Stimulated activated CD4-positive, alpha-beta T cell treated with anti-CD3 and anti-CD28 coated beads, Interleukin-15, amount 100 ng/mL, for 1 hour (primary cell): ENCODE measurements around the gene ASTL.
"Not testable (repeated sequence)": the region's sequence is repeated elsewhere in the genome, so short reads cannot be mapped to it uniquely, and the experiment has no call there.

ENCODE experiments used
- DNase-seq, 2 donors: peaks; one replicate each; pipeline ENCODE4 v3.0.0-alpha.2; 2020; ENCODE audit warnings: low read depth in 1 of 2, low spot score in 1 of 2

The ASTL gene

GRCh38 chr2:96146153-96146880, 8.0 kb upstream of the ASTL start:
- peak; percentile 74 to 80 for DNase-seq

DNA sequence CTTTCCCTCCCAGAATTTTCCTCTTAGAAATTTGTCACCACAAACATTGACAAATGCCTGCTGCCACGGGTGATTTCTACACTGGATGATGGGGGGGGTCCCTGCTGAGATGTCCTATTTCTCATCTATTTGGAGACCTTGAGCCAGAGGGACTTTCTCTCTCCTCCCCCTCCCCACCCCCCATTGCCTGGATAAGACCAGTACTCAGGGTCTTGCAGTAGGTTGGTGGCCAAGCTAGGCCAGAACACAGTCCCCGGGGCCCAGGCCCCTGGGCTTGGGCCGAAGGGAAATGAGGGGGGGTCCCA, 7.5 kb upstream of the ASTL start:
- DNase-seq = no peak

DNA sequence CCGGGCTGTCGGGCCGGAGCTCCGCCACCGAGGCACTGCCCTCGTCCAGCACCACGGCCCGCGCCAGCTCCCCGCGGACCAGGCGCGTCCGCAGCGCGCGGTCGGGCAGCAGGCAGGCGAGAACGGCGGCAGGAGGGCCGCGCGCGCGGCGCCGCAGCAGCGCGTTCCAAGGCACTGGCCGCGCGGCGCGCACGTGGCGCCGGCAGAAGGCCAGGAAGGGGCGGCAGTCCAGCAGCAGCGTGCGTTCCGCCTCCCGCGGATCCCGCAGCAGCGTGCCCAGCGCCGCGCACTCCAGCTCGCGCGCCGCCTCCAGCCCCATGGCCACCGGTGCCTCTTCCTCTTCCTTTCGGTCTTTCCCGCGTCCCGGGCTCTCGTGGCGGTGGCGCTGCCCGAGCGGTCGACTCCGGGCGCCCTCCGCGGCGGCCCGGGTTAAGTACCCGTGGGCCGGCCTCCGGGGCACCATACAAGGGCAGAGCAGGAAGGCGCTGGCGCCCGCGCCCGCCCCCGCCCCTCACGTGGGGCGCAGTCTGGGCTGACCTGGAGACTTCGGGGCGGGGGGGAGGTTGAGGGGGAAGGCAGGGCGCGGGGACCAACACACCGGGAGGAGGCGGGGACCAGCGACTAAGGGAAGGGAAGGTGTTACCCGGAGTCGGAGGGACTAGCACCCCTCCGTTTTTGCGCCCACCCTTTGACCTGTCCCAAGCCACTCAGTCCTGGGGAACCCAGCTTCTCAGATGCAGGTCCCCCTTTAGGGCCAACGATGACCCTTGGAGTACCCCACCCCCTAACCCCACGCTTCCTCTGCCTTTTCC, 6.9 kb upstream of the ASTL start, which contains the start of gene DUSP2:
Gene DUSP2 (minus strand): TSS at position 405 of the 812 bp plus-strand sequence. CDS start 86 bp downstream, at position 319.
- peak; percentile 87 to 90 for DNase-seq

DNA sequence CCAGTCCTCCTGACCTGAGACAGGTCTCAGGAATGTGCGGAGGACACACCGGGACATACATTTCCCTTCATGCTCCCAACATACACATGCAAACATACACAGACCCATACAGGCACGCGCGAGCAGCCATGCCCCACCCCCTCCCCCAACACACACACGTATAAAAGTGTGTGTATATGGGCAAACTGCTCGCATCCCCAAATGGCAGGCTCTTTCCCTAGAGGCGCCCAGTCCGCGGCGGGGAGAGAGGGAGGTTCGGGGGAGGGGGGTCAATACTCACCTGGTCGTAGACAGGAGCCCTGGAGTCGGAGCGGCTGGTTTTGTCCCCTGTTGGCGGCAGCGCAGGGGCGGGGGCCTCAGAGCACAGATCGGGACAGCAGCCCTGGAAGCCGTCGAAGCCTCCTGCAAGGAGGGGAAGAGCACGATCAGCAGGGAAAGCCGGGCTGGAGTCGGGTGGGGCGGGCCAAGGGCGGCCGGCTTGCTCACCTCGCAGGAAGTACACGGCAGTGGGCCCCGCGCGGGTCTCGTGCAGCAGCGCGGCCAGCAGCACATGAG, 6.3 kb upstream of the ASTL start:
- peak in 1 of 2 donors; percentile 36 for DNase-seq

DNA sequence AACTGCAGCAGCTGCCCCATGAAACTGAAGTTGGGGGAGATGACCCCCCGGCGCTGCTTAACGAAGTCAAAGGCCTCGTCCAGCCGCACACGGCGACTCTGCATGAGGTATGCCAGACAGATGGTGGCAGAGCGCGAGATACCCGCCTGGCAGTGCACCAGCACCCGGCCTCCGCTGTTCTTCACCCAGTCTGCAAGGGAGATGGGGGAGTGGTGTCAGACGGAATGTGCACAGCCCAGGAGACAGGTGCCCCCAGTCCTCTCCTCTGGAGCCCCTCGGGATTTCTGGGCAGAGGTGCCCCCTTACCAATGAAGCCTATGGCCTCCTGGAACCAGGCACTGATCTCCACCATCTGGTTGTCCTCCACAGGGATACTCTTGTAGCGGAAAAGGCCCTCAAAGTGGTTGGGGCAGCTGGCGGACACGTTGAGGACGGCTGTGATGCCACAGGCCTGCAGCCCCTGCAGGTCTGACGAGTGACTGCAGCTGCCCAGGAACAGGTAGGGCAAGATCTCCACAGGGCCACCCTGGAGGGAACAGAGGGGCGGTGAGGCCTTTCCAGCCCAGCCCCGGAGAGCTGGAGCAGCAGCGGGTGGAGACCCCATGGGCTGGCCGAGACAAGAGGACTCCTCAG, 5.7 kb upstream of the ASTL start:
- DNase-seq = peak in 1 of 2 donors; percentile 36

DNA sequence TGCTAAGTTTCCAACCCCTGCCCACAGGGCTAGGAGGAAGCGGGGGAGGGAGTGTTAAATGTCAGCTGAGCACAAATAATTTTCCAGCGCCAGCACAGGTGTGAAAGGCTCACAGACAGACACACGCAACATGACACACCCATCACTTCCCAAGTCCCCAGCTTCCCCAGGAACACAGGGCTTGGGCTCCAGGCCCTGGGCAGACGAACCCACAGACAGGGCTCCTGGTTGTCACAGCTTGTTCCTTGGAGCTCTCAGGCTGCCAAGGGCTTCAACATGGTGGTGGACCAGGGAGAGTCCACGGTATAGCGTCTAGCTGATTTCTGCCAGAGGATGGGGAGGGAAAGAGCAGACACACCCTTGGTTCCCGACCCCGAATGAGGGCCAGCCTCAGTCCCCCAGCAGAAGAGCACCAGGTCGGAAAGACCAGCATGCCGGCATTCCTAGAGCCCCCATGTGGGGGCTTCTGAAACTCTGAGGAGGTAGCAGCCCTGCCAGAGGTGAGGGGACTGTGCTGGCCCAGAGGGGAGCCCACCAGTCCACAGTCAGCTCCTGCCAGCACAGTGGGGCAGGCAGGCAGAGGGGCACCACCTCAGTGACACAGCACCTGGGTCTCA, 5.0 kb upstream of the ASTL start:
- DNase-seq = no peak

DNA sequence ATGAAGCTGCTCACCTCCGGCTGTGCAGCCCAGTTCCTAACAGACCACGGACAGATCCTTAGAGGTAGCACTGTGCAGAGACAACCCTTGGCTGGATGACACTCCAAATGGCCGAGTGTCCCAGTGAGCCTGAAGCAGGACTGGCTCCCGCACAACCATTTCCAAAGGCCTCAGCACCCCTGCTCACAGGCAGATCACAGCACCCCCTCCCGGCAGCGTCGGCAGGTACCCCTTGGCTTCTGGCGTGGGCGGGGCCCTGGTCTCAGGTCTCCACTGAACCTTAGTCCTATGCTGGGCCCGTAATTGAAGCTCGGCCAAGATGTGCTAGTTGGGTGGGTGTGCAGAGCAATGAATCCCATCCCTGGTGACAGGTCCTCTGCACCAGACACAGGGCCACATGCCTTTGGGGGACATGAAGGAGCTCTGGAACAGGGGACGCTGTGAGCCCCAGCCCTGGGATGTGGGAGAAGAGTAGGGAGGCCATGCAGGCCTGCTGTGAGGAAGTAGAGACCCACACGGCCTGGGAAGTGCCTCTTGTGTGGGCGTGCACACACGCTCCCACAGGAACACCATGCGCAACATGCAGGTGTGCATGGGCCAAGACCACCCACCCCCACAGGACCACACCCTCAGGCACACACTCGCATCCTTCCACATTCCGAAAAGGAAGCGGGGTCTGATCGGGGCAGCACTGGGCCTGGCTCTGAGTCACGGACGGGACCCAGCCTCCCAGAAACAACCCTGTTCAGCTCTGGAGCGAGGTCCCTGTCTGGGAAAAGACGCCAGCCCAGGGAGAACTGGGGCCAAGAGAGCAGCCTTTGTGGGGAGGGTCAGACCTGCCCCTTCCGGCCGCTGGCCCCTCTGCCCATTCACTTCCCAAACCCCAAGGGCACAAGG, 4.2 kb upstream of the ASTL start:
- peak; percentile 63 to 64 for DNase-seq

- not testable (repeated sequence) for DNase-seq
Observed at GRCh38 chr2:96141624-96141967, 3.3 kb upstream of the ASTL start.

- peak in 1 of 2 donors; percentile 29 for DNase-seq
Observed at GRCh38 chr2:96140941-96141623, 2.8 kb upstream of the ASTL start.

DNA sequence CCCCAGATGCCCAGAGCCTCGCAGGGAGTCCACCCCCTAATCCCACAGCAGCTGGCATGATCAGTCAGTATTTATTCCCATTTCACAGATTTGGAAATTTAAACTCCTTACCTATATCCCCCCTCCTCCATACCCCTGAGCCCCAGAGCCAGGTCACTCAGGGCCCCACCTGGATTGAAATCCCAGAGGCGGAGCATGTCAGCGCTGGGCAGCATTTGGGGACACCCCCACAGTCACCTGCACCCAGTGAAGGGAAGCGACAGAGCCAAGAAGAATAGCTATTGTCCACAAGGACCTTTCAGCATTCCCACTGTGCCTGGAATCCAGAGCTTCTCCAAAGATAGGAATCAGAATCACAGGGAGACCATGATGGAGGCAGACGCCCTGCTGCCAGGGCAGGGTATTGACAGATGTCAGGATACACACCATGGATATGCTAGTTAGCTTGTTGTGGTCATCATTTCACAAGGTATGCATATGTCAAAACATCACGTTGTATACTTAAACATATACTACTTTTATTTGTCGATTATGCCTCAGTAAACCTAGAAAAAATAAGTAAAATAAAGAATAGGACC, 968 bp upstream of the ASTL start:
- DNase-seq = no peak

GRCh38 chr2:96137321-96138178, 752 bp downstream of the ASTL start:
- no peak for DNase-seq

DNA sequence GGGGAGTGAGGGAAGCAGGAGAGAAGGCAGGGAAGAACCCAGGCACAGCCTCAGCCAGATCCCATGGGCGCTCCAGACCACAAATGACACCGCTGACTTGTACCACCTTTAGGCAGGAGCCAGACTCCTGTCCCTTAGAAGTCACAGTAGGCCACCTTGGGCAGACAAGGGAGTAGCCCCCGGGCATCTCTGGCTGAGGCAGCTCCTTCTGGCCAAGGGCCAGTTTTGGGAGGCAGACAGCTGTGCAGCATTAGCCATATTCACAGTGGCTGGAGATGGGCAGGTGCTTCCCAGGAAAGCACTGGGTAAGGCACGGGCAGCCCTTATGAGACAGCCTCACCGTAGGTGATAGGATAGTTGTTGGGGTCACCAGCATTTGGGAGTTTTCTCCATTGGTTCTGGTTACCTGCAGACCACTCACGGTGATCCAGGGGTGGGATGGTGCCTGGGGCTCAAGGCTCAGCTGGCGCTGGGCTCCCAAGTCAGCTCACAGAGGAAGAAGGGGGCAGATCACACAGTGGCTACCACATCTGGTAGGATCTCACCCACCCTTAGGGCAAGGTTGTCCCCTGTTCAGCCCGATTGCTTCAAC, 2.1 kb downstream of the ASTL start:
- no peak for DNase-seq

- DNase-seq = no peak
Observed at GRCh38 chr2:96135621-96136020, 2.7 kb downstream of the ASTL start.

GRCh38 chr2:96135171-96135570, 3.1 kb downstream of the ASTL start:
- DNase-seq = no peak

GRCh38 chr2:96134421-96134820, 3.9 kb downstream of the ASTL start:
- DNase-seq = no peak

DNA sequence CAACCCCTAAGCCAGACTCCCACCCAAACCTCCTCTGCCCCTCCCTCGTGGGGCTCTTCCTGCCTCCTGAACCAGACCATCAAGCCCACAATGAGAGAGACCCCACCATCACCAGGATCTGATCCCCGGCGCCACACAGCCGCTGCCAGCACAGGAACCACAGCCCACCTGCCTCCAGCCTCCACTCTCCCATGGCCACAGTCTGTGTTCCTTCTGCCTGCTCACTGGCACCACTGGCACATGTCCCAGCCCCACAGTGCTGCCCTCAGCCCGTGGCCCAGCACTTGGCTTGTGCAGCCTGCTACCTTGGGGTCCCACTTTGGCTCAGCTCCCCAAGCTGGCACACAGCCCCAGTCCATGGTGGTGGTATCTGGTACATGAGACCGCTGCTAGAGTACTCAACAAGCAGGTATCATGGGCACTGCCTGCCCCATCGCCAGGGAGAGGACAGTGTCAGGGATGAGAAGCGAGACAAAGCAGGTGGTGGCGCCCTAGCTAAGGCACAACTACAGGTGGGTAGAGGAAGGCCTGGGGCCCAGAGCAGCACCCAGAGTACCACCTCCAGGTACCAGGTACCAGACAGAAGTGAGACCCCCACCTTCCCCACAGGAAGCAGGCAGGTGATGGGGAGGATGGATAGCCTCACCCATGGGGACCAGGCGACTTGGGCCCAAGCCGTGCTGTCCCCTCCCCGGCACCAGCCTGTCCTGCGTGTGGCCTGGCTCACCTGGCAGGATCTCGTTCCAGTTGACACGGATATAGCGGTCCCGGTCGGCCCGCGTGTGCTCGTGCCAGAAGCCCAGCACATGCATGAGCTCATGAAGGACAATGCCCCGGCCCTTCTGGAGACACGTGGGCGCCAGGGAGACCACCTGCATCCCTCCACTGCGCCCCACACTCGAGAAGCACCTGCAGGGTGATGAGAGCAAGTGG, 6.2 kb downstream of the ASTL start:
- no peak for DNase-seq
